MM.1S (cell line): ENCODE data around the gene ABCC4.

Experiments used
- DNase-seq: peaks from one replicate; pipeline ENCODE4 v3.0.0-alpha.2; 2015
- H2AFZ ChIP-seq: fragments of 300-600 bp; sonication (generic); 2 replicates; pipeline ENCODE4 v1.6.0; 2016; ENCODE audit warnings: antibody characterized with exemption, low read length
- H3F3A ChIP-seq: fragments of 300-600 bp; sonication (generic); 2 replicates; pipeline ENCODE4 v1.6.1; 2016; ENCODE audit warnings: mild to moderate bottlenecking, antibody characterized with exemption, low read length, moderate library complexity, mixed read lengths; ENCODE audit not compliant: insufficient read depth
- H3K27ac ChIP-seq: fragments of 300-600 bp; sonication (generic); 2 replicates; pipeline ENCODE4 v1.5.1; 2016; ENCODE audit warnings: mild to moderate bottlenecking, low read length
- H3K27me3 ChIP-seq: fragments of 300-600 bp; sonication (generic); replicated peaks from 2 replicates; pipeline ENCODE4 v1.6.0; 2016; ENCODE audit warnings: low read length; ENCODE audit not compliant: insufficient read depth
- H3K36me3 ChIP-seq: fragments of 300-600 bp; sonication (generic); replicated peaks from 2 replicates; pipeline ENCODE4 v1.6.1; 2016; ENCODE audit warnings: mild to moderate bottlenecking, low read length, mixed read lengths; ENCODE audit not compliant: insufficient read depth
- H3K4me1 ChIP-seq: fragments of 300-600 bp; sonication (generic); 2 replicates; pipeline ENCODE4 v1.6.1; 2016; ENCODE audit warnings: low read length, mixed read lengths
- H3K4me2 ChIP-seq: fragments of 300-600 bp; sonication (generic); 2 replicates; pipeline ENCODE4 v1.6.0; 2016; ENCODE audit warnings: low read depth, low read length
- H3K4me3 ChIP-seq: fragments of 300-600 bp; sonication (generic); 2 replicates; pipeline ENCODE4 v1.5.1; 2016; ENCODE audit warnings: low read length, mixed read lengths
- H3K79me2 ChIP-seq: fragments of 300-600 bp; sonication (generic); 2 replicates; pipeline ENCODE4 v1.6.1; 2016; ENCODE audit warnings: mixed run types, low read length, mixed read lengths
- H3K9ac ChIP-seq: fragments of 300-600 bp; sonication (generic); 2 replicates; pipeline ENCODE4 v1.6.1; 2016; ENCODE audit warnings: low read length, mixed read lengths
- H3K9me2 ChIP-seq: fragments of 300-600 bp; sonication (generic); replicated peaks from 2 replicates; pipeline ENCODE4 v1.6.1; 2016; ENCODE audit warnings: mild to moderate bottlenecking, low read length, mixed read lengths; ENCODE audit not compliant: insufficient read depth
- H3K9me3 ChIP-seq: fragments of 300-600 bp; sonication (generic); replicated peaks from 2 replicates; pipeline ENCODE4 v1.6.1; 2016; ENCODE audit warnings: mild to moderate bottlenecking, low read length, mixed read lengths; ENCODE audit not compliant: insufficient read depth
- H4K20me1 ChIP-seq: fragments of 300-600 bp; sonication (generic); 2 replicates; pipeline ENCODE4 v1.6.1; 2016; ENCODE audit warnings: mild to moderate bottlenecking, low read length, moderate library complexity, mixed read lengths; ENCODE audit not compliant: insufficient read depth
- CTCF ChIP-seq: fragments of 300-600 bp; sonication (generic); IDR thresholded peaks from 2 replicates; pipeline ENCODE4 v1.5.1; 2016; ENCODE audit warnings: antibody characterized with exemption, low read length, mixed read lengths
- EZH2 ChIP-seq: fragments of 300-600 bp; sonication (generic); optimal IDR thresholded peaks from 2 replicates; pipeline ENCODE3; 2017; ENCODE audit warnings: low read depth, mild to moderate bottlenecking, antibody characterized with exemption, low read length, mixed read lengths
- EZH2phosphoT487 ChIP-seq: fragments of 300-600 bp; sonication (generic); IDR thresholded peaks from 2 replicates; pipeline ENCODE4 v1.6.1; 2018; ENCODE audit warnings: antibody characterized with exemption, low read length

Gene ABCC4

GRCh38 chr13:94974015-94974951 lies 327.0 kb downstream of the ABCC4 start:
- Histone ChIP-seq H3K4me1 (no peaks in the 10 kb centered on the region), H3K27me3 (no peaks in the 10 kb centered on the region), H3F3A (no peaks in the 10 kb centered on the region), H3K9me3 (no peaks in the 10 kb centered on the region), H3K9ac (no peak overlapping the region), H4K20me1 (no peaks in the 10 kb centered on the region), H3K4me3 (no peak overlapping the region), H3K4me2 (no peak overlapping the region), H3K9me2 (no peaks in the 10 kb centered on the region), H3K27ac (no peak overlapping the region), H3K36me3 (no peaks in the 10 kb centered on the region), H2AFZ (no peak overlapping the region), H3K79me2 (no peaks in the 10 kb centered on the region)
- DNase-seq = no peak
- TF ChIP-seq EZH2 (no peak), EZH2phosphoT487 (no peak), CTCF (no peak)

GRCh38 chr13:94972262-94972661 lies 329.0 kb downstream of the ABCC4 start:
- Histone ChIP-seq H3K79me2 (no peaks in the 10 kb centered on the region), H3K9me2 (no peaks in the 10 kb centered on the region), H3K4me3 (no peak overlapping the region), H2AFZ (no peak overlapping the region), H3K9me3 (no peaks in the 10 kb centered on the region), H3K27ac (no peak overlapping the region), H4K20me1 (no peaks in the 10 kb centered on the region), H3F3A (no peaks in the 10 kb centered on the region), H3K4me2 (no peak overlapping the region), H3K9ac (no peak overlapping the region), H3K36me3 (no peaks in the 10 kb centered on the region), H3K4me1 (no peaks in the 10 kb centered on the region), H3K27me3 (no peaks in the 10 kb centered on the region)
- no peak for TF ChIP-seq CTCF
- no peak for TF ChIP-seq EZH2
- TF ChIP-seq EZH2phosphoT487 = no peak
- no peak for DNase-seq
